Left ventricle myocardium inferior (tissue), 1 donor: ENCODE results near the gene CLDN9. TPM values are rescaled to one million over a fixed set of nuclear protein-coding genes. Genes with fewer than 3 reads are reported as not detected.

Experiments used
- DNase-seq: peaks from one replicate; pipeline ENCODE4 v3.0.0-alpha.2; 2020
- H3K27ac ChIP-seq: fragments of 200-600 bp; replicated peaks from 2 replicates; pipeline ENCODE4 v1.8.0; 2021
- H3K27me3 ChIP-seq: fragments of 200-600 bp; 2 replicates; pipeline ENCODE4 v1.8.0; 2021; ENCODE audit warnings: low read depth
- H3K36me3 ChIP-seq: fragments of 200-600 bp; 2 replicates; pipeline ENCODE4 v1.8.0; 2021
- H3K4me1 ChIP-seq: fragments of 200-600 bp; 2 replicates; pipeline ENCODE4 v1.8.0; 2021
- H3K4me3 ChIP-seq: fragments of 200-600 bp; 2 replicates; pipeline ENCODE4 v1.8.0; 2021; ENCODE audit warnings: mild to moderate bottlenecking, moderate library complexity
- H3K9me3 ChIP-seq: fragments of 200-600 bp; replicated peaks from 2 replicates; pipeline ENCODE4 v1.8.0; 2021
- intact Hi-C: fragments of 100-400 bp; cut with micrococcal nuclease; formaldehyde crosslinking; loops from one replicate; pipeline ENCODE4 v1.11.0; 2022
- total RNA-seq: library from RNA; stranded (reverse); fragmentation: NEBNext Ultra II Directional; extraction: Animal tissue kit (Norgen Biotek cat#: 25700); gene quantifications from one replicate; pipeline ENCODE4 v1.2.1, GENCODE V29; 2021
- TF ChIP-seq, protein P1 (sequence below): fragments of 200-600 bp; IDR thresholded peaks from 2 replicates; pipeline ENCODE4 v1.8.0; 2021; ENCODE audit warnings: antibody characterized with exemption, mild to moderate bottlenecking, borderline replicate concordance
- donor health status: DM: no; HTN: yes; CAD: no; lungs with severe emphysema.

Gene CLDN9
- total RNA-seq, 1 donor from 2014 or later, result 1.2 TPM

DNA sequence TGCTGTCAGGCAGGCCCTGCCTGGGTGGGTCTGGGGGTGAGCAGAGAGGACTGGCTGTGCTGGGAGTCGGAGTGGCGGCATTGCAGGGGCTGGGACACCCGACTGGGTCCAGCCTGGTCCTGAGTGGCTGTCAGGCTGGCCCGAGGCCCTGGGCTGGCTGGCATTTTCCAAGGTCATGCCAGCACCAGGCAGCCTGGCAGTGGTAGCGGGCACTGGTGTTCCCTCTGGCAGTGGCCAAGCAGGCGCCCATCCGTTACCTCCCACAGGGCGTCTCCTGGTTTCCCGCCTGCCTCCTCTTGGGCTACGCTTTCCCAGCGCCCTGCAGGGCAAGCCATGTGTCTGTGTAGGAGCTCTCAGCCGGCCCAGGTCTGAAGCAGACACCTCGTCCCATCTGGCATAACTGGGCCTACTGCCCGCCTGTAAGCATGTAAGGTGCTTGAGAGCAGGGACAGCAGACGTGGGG lies 26.8 kb upstream of the CLDN9 start:
- peak overlapping the region; percentile 37 for H3K4me3 ChIP-seq
- H3K9me3 ChIP-seq, result no peaks in the 10 kb centered on the region
- H3K4me1 ChIP-seq, result peaks cover 39% of the 10 kb centered on the region
- no peaks in the 10 kb centered on the region for H3K36me3 ChIP-seq
- peak; percentile 70 for DNase-seq
- intact Hi-C loops, result no loop called here
- peaks cover 43% of the 10 kb centered on the region for H3K27me3 ChIP-seq
- TF ChIP-seq, protein P1, sequence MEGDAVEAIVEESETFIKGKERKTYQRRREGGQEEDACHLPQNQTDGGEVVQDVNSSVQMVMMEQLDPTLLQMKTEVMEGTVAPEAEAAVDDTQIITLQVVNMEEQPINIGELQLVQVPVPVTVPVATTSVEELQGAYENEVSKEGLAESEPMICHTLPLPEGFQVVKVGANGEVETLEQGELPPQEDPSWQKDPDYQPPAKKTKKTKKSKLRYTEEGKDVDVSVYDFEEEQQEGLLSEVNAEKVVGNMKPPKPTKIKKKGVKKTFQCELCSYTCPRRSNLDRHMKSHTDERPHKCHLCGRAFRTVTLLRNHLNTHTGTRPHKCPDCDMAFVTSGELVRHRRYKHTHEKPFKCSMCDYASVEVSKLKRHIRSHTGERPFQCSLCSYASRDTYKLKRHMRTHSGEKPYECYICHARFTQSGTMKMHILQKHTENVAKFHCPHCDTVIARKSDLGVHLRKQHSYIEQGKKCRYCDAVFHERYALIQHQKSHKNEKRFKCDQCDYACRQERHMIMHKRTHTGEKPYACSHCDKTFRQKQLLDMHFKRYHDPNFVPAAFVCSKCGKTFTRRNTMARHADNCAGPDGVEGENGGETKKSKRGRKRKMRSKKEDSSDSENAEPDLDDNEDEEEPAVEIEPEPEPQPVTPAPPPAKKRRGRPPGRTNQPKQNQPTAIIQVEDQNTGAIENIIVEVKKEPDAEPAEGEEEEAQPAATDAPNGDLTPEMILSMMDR, result no peak
- peak overlapping the region; percentile 93 for H3K27ac ChIP-seq

DNA sequence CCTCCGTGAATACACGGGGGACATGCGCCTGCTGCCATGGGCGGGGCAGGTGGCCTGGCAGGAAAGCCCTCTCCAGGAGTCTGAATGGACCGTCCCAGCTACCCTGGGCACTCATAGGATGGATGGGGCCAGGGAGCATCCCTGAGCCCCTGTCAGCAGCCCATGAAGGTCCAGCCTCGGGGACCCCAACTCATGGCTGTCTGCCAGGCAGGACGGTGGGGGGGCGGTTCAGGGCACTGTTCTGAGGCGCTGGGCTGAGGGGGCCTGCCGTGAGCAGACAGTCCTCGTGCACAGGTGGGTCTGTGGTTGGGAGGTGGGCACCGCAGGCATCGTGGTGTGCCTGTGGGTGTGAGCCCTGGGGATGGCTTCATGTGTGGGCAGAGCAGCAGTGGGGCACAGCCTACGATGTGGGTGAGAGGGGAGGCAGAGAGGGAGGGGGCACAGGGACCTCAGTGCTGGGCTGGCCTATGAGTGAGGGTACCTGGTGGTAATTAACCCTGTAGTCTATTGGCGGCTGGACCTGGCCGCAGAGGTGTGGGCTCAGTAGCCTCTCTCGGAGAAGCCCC lies 26.0 kb upstream of the CLDN9 start:
- DNase-seq, result no peak
- peaks cover 34% of the 10 kb centered on the region for H3K4me1 ChIP-seq
- H3K36me3 ChIP-seq, result no peaks in the 10 kb centered on the region
- TF ChIP-seq, protein P1, result no peak
- peaks cover 43% of the 10 kb centered on the region for H3K27me3 ChIP-seq
- peak overlapping the region; percentile 93 for H3K27ac ChIP-seq
- H3K9me3 ChIP-seq, result no peaks in the 10 kb centered on the region
- no peak overlapping the region for H3K4me3 ChIP-seq
- intact Hi-C loops, result no loop called here

DNA sequence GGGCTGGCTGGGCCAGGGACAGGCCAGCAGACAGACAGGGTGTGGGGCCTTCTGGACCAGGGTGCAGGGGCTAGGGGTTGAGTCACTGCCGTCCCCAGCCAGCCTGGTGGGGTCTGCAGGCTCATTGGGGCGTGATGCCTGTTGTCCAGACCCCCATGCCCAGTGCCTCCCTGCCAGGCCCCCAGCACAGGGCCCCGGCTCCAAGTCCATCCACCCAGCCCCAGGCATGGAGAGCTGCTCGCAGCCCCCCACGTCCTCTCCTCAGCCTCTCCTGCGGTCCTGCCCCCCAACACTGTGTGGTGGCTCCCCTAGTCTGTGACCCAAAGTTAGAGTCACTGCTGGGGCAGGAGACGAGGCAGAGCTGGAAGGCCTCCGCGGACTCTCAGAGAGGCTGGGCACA lies 25.4 kb upstream of the CLDN9 start:
- TF ChIP-seq, protein P1, result no peak
- Histone ChIP-seq H3K27ac (no peak overlapping the region), H3K4me1 (peaks cover 34% of the 10 kb centered on the region)

GRCh38 chr16:2987833-2988232 lies 24.9 kb upstream of the CLDN9 start:
- DNase-seq, result no peak
- Histone ChIP-seq H3K27ac (no peak overlapping the region), H3K9me3 (no peaks in the 10 kb centered on the region), H3K4me1 (peaks cover 34% of the 10 kb centered on the region), H3K27me3 (peaks cover 43% of the 10 kb centered on the region), H3K4me3 (no peak overlapping the region), H3K36me3 (no peaks in the 10 kb centered on the region)
- TF ChIP-seq, protein P1, result no peak
- intact Hi-C loops, result no loop called here

More for the DNA sequence above, 25.4 kb upstream of the CLDN9 start:
- intact Hi-C loops, result no loop called here
- peaks cover 43% of the 10 kb centered on the region for H3K27me3 ChIP-seq
- no peak overlapping the region for H3K4me3 ChIP-seq
- H3K36me3 ChIP-seq, result no peaks in the 10 kb centered on the region
- DNase-seq, result no peak
- no peaks in the 10 kb centered on the region for H3K9me3 ChIP-seq

GRCh38 chr16:2988590-2989099 lies 24.1 kb upstream of the CLDN9 start:
- H3K36me3 ChIP-seq, result no peaks in the 10 kb centered on the region
- DNase-seq, result no peak
- no peaks in the 10 kb centered on the region for H3K9me3 ChIP-seq
- H3K4me1 ChIP-seq, result peaks cover 29% of the 10 kb centered on the region
- H3K4me3 ChIP-seq, result no peak overlapping the region
- H3K27ac ChIP-seq, result no peak overlapping the region
- TF ChIP-seq, protein P1, result no peak
- H3K27me3 ChIP-seq, result peaks cover 43% of the 10 kb centered on the region
- intact Hi-C loops, result no loop called here
